ENCODE results near the gene GALNT9. TPM values are rescaled to one million over a fixed set of nuclear protein-coding genes. Genes with fewer than 3 reads are reported as not detected.

The GALNT9 gene
- polyA plus RNA-seq, 2 of the 4 experiments (the other 2 are of a cell fraction) = 0.66 to 2.8 TPM

- TF ChIP-seq CEBPB (IDR thresholded peaks at IDR 0.05) (no peak), TFCP2L1 (CRISPR knock-in tag; IDR thresholded peaks at IDR 0.05) (no peak), SREBF2 (IDR thresholded peaks at IDR 0.05) (no peak), JUNB (IDR thresholded peaks at IDR 0.05) (no peak), KDM5A (IDR thresholded peaks at IDR 0.05) (no peak), POLR2A (IDR thresholded peaks at IDR 0.05; ENCODE audit: low read length) (no peak), RCOR1 (IDR thresholded peaks at IDR 0.05; ENCODE audit: low read depth, low read length) (no peak), FOSL2 (IDR thresholded peaks at IDR 0.05) (no peak), FOSL2 (CRISPR knock-in tag; IDR thresholded peaks at IDR 0.05) (no peak), MAZ (IDR thresholded peaks at IDR 0.05; ENCODE audit: borderline replicate concordance, low read depth, low read length) (no peak), RFX5 (IDR thresholded peaks at IDR 0.05) (no peak), NFE2L2 (conservative IDR thresholded peaks at IDR 0.05; ENCODE audit: low read length) (no peak), EHF (CRISPR knock-in tag; IDR thresholded peaks at IDR 0.05) (no peak), POLR2AphosphoS2 (conservative IDR thresholded peaks at IDR 0.05; ENCODE audit: low read length) (no peak), EHMT2 (IDR thresholded peaks at IDR 0.05; ENCODE audit: low read depth) (no peak), RAD21 (conservative IDR thresholded peaks at IDR 0.05 in 1 of 2, IDR thresholded peaks at IDR 0.05 in 1 of 2) (no peak), TP53 (CRISPR knock-in tag; IDR thresholded peaks at IDR 0.05) (no peak)
- TF ChIP-seq, protein P1, sequence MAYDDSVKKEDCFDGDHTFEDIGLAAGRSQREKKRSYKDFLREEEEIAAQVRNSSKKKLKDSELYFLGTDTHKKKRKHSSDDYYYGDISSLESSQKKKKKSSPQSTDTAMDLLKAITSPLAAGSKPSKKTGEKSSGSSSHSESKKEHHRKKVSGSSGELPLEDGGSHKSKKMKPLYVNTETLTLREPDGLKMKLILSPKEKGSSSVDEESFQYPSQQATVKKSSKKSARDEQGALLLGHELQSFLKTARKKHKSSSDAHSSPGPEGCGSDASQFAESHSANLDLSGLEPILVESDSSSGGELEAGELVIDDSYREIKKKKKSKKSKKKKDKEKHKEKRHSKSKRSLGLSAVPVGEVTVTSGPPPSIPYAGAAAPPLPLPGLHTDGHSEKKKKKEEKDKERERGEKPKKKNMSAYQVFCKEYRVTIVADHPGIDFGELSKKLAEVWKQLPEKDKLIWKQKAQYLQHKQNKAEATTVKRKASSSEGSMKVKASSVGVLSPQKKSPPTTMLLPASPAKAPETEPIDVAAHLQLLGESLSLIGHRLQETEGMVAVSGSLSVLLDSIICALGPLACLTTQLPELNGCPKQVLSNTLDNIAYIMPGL (CRISPR knock-in tag; IDR thresholded peaks at IDR 0.05; ENCODE audit: borderline replicate concordance) = no peak
- 91% methylated on average over 5 of the region's 5 CpGs for WGBS (ENCODE audit: missing lambda C conversion rate)
- no peak for FAIRE-seq
- H3K4me3 ChIP-seq = no peak overlapping the region
- DNase-seq (ENCODE audit: low read depth in 1 of 2, low spot score in 1 of 2) = no peak
- no peak overlapping the region for H3K4me2 ChIP-seq
- ATAC-seq = no peak
- no peaks in the 10 kb centered on the region for H3K9me3 ChIP-seq
- H3K4me1 ChIP-seq = peaks cover 6% of the 10 kb centered on the region
- CTCF ChIA-PET = interaction anchor here (1.3 kb wide), 1 partner anchor 256 kb away, joined by 7 read pairs; no protein-coding TSS in a partner anchor
- POLR2A ChIA-PET = no interaction called here
- H3K27ac ChIP-seq = no peak overlapping the region
Measured at GRCh38 chr12:132157733-132158409, 171.5 kb downstream of the GALNT9 start.

- Histone ChIP-seq H3K4me2 (no peak overlapping the region), H3K4me3 (no peak overlapping the region), H3K9me3 (no peaks in the 10 kb centered on the region), H3K4me1 (no peaks in the 10 kb centered on the region), H3K27ac (no peak overlapping the region)
- no peak for FAIRE-seq
- ChIA-PET CTCF (no interaction called here), POLR2A (no interaction called here)
- 74% methylated on average over 8 of the region's 8 CpGs for WGBS (ENCODE audit: missing lambda C conversion rate)
- no peak for DNase-seq (ENCODE audit: low read depth in 1 of 2, low spot score in 1 of 2)
- ATAC-seq = no peak
- no peak for TF ChIP-seq MYC (IDR thresholded peaks at IDR 0.05; ENCODE audit: borderline replicate concordance, low read length)
- TF ChIP-seq, protein P2, sequence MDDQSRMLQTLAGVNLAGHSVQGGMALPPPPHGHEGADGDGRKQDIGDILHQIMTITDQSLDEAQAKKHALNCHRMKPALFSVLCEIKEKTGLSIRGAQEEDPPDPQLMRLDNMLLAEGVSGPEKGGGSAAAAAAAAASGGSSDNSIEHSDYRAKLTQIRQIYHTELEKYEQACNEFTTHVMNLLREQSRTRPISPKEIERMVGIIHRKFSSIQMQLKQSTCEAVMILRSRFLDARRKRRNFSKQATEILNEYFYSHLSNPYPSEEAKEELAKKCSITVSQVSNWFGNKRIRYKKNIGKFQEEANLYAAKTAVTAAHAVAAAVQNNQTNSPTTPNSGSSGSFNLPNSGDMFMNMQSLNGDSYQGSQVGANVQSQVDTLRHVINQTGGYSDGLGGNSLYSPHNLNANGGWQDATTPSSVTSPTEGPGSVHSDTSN (IDR thresholded peaks at IDR 0.05) = no peak
Measured at GRCh38 chr12:132156573-132157325, 172.6 kb downstream of the GALNT9 start.

Measured in A549 (cell line).